NCI-H1092 (cell line): ENCODE data around the gene STOM.
"Not testable (repeated sequence)": the region's sequence is repeated elsewhere in the genome, so short reads cannot be mapped to it uniquely, and the experiment has no call there.

Experiments used
- DNase-seq: peaks from one replicate; lab custom pipeline; 2025; lab: John Stamatoyannopoulos, UW

Gene STOM

DNA sequence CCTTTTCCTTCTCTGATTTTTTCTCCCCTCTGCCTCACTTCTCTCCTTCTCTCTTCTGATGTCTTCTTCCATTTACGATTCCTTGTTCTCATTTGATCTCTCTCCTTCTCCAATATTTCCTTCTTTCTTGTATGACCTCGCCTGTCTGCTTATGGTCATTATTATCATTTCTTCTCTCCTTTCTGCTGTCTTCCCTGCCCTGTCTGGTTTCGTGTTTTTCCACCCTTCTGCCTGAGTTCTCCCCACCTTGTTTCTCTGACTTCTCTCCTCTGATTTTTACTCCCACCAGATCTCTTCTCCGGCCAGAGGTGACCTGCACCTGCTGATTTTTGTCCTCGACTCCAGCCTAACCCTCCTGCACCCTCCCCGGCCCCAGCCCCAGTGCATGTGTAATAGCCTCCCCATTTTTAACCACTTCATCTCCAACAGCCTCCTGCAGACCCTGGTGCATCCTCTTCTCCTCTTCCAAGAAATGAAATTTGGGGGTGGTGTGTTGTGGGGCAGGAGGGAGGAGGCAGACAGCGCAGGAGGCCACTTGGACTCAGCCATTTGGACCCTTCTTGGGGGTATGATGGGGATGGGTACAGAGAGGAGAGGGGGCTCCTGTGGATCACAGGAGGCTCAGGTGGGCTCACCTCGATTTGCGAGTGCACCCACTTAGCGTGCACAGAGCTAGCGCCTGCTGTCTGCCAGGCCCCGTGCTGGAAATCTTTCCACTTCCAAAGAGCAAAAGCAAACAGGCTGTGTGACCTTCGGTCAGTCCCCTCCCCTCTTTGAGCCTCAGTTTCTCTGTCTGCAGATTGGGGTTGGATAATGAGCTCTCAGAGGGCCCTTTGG is 69.5 kb downstream of the STOM start:
- no peak for DNase-seq

DNA sequence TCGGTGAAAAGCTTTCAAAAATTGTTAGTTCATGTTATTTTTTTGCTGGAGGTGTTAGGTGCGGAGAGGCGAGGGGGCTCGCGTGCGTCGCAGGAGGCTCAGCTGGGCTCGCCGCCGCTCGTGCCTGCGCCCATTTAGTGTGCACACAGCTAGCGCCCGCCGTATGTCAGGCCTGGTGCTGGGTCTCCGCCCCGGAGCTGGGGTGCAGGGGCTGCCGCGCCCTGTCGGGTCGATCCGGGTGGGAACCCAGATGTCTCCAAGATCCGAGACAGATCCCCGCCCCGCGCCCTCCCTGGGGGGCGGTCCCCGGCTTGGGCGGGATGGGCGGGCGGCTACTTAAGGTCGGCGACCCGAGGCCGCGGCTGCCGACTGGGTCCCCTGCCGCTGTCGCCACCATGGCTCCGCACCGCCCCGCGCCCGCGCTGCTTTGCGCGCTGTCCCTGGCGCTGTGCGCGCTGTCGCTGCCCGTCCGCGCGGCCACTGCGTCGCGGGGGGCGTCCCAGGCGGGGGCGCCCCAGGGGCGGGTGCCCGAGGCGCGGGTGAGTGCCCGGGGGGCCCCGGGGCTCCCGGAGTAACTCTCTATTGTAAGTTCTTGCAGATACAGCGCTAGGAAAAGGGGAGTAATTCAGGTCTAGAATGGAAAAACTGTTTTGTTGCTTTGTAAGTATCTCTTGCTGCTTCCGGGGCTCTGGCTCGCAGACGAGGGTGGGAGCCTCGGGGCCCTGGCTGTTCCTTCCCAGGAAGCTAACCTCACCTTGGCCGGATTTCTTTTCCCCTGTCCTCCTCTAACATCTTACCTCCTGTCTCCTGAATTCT is 70.4 kb downstream of the STOM start:
- DNase-seq: no peak

DNA sequence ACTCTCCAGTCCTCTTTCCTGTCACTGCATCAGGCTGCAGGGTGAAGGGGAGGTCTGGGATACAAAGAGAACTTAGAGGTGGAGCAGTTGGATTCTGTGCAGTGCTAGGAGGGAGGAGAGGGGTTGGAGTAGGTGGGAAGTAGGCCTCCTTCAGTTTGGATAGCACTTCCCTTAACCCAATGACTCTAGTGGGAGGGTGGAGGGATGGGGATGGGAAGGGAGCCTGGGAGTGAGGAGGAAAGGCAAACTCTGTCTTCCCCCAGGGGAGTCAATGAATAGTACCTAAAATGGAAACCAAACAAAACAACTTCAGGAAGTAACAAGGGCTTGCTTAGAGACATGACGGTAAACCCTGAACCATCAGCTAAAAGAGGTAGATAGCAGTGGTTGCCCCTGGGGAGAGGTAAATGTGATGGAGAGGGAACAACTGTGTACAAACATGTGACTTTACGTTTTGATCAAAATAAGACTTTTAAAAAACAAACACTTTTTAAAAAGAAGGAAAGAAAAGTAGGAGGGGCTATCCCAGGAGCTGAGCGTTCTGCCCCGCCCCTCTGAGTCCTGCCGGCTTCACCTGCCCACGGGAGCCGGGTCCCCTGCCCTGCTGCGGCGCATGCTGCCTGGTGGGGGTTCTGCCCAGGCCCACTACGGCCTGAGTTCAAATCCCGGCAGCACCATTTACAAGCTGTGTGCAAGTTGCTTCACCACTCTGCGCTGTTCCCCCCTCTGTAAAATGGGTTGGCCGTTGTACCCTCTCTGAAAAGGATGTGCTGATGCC is 71.2 kb downstream of the STOM start:
- no peak for DNase-seq

DNA sequence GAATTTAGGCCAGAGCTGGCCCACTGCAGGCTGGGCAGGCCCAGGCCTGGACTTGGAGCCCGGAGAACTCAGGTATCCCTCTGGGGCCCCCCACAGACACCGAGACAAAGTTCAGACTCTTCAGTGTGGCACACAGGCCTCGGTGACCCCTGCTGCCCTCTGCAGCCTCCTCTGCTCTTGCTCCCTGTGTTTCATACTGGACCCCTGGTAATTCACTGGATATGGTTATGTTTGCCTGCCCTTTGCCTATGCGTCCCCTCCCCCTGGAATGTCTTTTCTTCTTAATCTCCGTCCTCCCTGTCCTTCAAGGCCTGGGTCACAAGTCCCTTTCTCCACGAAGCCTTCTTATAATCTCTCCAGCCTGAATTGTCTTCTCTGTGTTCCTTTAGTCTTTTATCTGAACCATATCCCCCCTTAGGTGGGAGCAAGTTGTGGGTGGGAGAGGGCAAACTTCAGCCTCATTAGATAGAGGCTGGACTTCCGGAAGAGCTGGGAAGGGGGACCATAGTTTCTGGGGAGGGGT is 72.0 kb downstream of the STOM start:
- no peak for DNase-seq

DNA sequence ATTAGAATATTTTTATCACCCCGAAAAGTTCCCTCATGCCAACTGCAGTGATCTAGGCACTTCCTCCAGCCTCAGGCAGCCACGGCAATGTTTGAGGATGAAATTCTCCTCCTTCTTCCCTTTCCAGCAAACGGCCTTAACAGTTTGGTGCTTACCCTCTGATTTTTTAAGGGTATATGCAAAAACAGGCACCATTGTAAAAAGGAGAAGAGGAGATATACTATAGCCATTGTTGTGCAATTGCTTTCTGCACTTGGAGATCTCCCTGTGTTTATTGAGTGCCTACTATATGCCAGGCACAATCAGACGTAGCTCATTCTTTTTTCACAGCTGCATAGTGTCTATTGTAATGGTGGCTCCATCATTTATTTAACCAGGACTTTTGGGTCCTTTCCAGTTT is 72.7 kb downstream of the STOM start:
- DNase-seq: no peak

DNA sequence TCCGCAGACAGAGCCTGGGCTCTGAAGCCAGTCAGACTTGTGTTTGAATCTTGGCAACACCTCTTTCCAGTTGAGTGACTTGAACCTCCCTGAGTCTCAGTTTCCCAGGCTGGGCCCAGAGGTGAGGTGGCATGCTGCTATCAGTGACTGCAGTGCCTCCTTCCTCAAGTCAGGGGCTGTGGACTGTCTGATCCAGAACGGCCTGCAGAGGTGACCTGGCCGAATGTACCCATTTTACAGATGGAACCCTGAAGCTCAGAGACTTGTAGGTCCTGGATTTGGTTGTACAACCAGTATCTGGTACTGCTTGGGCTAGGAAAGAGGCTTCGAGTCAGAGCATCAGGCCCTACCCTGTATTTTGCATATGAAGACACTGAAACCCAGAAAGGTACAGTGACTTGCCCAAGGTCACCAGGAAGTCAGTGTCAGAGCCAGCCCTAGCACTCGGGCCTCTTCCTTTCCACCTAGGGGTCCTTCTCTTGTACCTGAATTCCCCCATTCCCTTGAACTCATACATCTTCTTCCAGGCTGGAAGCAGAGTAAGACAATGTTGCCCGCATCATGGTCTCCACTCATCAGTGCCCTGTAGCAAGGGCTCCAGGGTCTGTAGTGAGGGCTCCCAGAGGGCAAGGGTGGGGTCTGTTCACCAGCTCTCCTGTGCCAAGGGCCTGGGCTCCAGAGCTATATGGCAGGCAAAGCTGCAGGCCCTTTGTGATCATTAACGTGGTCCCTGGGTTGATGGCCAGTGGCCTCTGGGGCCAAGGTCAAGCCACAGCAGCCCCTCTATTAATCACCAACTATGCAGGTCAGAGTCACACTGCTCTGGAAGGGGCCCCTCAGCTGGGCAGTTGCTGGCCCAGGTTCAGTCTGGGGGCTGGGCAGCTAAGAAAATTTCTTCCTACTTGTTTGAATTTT is 73.6 kb downstream of the STOM start:
- DNase-seq: no peak

DNA sequence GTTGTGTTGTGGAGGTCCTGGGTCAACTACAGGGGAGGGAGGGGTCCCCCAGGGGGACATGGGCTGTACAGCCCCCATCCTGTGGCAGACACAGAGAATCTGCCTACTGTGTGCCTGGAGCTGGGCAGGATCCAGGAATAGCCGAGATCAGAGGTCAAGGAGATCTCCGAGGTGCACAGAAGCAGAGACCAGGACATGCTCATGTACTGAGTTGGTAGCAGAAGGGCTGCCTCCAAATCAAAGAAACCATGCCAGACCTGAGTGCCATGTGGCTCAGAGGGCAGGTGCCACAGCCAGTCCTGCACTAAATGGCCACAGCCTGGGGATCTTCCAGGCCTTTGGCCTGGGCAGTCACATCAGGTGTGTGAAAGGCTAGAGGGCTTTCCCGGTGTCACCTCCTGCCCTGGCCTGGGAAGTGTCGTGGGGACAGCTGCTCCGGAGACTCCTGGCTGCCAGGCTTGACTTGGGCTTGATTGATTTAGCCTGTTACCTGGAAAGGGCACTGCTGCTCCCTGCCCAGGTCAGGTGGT is 74.3 kb downstream of the STOM start:
- DNase-seq: no peak

DNA sequence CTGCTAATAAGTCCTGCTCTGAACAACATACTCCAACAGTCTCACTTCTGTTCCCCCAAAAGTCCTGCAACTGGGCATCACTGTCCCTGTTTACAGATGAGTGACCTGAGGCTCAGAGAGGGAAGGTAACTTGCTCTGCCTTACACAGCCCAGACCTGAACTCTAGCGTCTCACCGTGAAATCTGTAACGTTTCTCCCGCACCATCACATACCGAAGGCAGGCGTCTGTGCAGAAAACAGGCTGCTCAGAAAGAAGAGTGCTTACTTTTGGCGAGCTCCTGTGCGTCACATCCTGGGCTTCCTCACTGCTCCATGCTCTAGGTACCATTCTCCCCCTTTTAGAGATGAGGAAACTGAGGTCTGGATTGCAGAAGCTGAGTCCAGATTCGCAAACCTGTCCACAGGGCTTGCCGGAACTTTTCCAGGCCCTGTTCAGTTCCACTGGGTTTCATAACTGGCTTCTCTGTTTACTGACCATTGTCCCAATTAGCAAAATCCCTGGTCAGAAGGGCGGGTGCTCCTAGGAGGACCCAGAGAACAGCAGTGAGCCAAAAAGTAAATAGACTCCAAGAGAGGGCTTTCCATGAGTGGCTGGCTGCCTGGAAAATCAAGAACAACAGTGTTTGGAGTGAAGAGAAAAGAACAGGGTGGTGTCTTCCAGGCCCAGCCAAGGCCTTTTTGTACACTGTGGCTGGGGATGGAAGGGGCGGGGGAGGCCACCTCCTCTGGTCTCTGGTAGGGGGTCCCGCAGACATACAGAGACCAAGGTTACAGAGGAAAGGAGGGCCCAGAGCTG is 75.0 kb downstream of the STOM start:
- no peak for DNase-seq

DNA sequence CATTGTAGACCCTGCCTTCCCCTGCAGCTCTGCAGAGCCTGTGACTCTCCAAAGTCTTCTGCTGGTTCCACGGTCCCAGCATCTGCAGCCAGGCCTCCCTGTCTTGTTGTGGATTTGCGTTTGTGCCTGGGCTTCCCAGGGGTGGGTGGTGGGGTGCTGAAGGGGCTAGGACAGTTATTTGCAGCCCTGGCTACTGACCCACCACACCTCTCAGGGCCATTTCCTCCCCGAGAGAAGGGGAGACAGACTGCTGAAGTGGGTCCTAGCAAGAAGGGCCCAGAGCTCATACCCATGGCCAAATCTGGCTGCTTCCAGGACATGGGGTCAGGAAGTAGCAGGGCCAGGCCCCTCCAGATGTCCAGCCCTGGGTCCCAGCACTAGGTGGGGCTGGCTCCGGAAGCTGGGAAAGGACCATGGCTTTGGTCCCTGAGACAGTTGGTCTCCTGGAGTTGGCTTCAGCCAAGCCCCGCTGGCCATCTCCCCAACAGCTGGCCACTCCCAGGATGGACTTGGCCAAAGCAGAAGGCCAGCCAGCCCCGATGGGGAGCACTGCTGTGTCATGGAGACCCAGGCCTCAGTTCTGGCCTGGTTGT is 75.8 kb downstream of the STOM start:
- no peak for DNase-seq

DNA sequence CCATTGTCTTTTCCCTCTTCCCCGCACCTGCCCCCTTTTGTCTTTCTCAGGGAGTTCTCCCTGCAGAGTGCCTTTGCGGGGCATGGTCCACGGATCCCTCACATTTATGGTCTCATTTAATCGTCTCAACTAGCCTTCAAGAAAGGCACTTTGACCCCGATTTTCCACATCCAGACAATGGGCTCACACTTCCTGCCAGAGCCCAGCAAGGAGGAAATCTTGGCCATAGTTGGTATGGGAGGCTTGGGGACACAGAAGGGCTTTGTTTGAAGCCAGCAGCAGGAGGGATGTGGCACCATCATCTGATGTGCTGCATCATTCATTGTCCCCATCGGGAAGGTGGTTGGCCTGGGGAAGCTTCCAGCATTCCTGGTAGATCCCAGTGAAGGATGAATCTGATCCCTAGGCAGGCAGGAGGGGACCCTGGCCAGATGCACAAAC is 77.2 kb downstream of the STOM start:
- no peak for DNase-seq

DNA sequence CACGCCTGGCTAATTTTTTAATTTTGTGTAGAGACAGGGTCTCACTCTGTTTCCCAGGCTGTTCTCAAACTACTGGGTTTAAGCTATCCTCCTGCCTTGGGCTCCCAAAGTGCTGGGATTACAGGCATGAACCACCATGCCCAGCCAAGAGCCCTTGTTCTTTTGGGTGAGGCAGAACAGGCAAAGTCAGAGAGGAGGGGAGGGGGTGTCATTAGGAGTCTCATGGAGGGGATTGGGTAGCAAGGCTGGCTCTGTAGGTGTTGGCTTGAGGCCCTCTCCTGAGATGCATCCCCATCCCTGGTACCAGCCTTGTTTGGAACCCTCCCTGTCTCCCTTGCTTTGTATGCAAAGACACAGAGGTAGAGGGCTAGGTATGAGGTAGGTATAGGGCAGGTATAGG is 78.0 kb downstream of the STOM start:
- DNase-seq: no peak

DNA sequence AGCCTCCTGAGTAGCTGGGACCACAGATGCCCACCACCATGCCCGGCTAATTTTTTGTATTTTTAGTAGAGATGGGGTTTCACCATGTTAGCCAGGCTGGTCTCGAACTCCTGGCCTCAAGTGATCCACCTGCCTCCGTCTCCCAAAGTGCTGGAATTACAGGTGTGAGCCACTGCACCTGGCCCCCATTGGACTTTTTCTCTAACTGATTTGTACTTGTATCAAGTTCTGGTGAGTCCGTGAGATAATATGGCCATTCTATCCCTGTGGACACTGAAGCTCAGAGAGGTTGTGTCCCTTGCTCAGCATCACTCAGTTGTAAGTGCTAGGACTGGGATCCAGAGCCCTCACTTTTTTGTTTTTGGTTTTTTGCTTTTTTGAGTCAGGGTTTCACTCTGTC is 78.5 kb downstream of the STOM start:
- DNase-seq: not testable (repeated sequence)

DNA sequence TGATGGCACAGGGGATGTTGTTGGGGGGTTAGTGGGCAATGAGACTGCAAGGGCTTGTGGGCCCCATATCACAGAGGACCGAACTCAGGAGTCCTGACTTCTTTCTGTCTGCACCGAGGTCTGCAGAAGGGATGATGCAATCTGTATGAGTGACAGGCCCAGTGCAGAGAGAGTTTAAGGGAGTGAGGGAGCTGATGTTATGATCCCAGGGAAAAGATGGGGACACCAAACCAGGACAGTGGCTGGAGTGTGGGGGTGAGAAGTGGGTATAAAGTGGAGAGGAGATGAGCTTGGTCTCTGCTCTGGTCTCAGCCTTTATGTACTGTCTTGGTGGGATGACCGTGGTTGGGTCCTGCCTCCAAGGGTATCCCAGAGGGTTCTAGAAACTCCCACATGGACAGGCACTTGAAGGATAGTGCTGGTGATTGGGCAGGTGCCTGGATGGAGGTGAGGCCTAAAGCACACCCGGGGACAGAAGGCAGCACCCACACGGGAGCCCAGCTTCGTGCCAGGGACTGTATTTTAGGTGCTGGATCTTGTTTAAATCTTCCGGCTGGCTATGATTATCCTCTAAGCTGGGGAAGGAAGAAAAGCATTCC is 80.2 kb downstream of the STOM start:
- no peak for DNase-seq

DNA sequence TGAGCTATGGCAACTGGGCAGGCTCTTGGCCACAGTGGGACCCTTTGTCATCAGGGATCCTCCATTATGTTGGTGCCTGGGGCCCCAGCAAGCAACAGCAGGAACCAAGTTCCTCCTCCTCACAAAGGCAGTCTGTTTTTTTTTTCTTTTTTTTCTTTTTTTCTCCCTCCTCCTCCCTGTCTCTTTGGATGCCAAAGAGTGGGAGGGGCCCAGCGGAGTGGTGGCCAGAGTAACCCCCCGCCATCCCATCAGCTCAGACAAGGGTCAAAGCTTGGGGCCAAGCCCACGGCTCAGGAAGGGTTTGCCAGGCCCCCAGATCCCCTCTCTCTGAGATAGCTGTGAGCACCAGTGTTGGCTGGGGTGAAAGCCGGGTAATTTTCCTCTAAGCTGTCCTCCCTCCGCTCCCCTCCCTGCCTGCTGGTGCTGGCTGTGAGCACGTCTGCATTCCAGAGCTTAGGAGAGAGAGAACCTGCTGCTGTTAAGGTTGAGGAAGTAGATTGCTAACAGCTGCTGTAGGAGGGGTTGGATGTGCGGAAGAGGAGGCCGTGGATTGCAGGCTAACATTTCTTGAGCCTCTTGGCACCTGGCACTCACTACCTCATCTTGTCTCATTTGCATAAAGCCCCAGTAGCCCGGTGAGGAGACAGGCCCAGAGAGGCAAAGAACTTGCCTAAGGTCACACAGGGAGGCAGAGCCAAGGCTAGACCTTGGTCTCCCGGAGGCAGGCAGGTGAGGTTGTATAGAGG is 80.9 kb downstream of the STOM start:
- DNase-seq: no peak
